Osteoblast (primary cell): Measurements from ENCODE around the gene NOC4L. TPM values are rescaled to one million over a fixed set of nuclear protein-coding genes. Genes with fewer than 3 reads are reported as not detected.

Source experiments
- DNase-seq: peaks from one replicate; pipeline ENCODE4 v3.0.0; 2011; ENCODE audit warnings: low spot score, mixed read lengths; ENCODE audit not compliant: insufficient read length; ENCODE audit errors: missing footprints
- H2AFZ ChIP-seq: 2 replicates; pipeline ENCODE4 v1.6.0; 2011; ENCODE audit warnings: mild to moderate bottlenecking, low read length
- H3K27ac ChIP-seq: 2 replicates; pipeline ENCODE4 v1.5.1; 2011; ENCODE audit warnings: mild to moderate bottlenecking, low read depth, low read length, moderate library complexity
- H3K27me3 ChIP-seq: 2 replicates; pipeline ENCODE4 v1.6.0; 2012; ENCODE audit warnings: mild to moderate bottlenecking, control low read depth, inconsistent platforms, low read length, moderate library complexity; ENCODE audit not compliant: insufficient read depth
- H3K36me3 ChIP-seq: 2 replicates; pipeline ENCODE4 v1.5.1; 2011; ENCODE audit warnings: mild to moderate bottlenecking, low read length, control low read depth, moderate library complexity; ENCODE audit not compliant: insufficient read depth
- H3K4me1 ChIP-seq: 2 replicates; pipeline ENCODE4 v1.5.1; 2011; ENCODE audit warnings: mild to moderate bottlenecking, low read length, control low read depth, moderate library complexity; ENCODE audit not compliant: insufficient read depth
- H3K4me2 ChIP-seq: 2 replicates; pipeline ENCODE4 v1.6.0; 2011; ENCODE audit warnings: mild to moderate bottlenecking, low read length; ENCODE audit not compliant: insufficient read depth
- H3K4me3 ChIP-seq: fragments of 200-600 bp; sonication (generic); 3 replicates; pipeline ENCODE4 v1.5.1; 2012; ENCODE audit warnings: mild to moderate bottlenecking, low read length, inconsistent platforms; ENCODE audit not compliant: insufficient read depth
- H3K79me2 ChIP-seq: 2 replicates; pipeline ENCODE4 v1.6.0; 2012; ENCODE audit warnings: mild to moderate bottlenecking, low read length, control low read depth, inconsistent platforms; ENCODE audit not compliant: insufficient read depth
- H3K9me3 ChIP-seq: 2 replicates; pipeline ENCODE4 v1.5.1; 2011; ENCODE audit warnings: low read depth, low read length, control low read depth
- H4K20me1 ChIP-seq: 2 replicates; pipeline ENCODE4 v1.6.0; 2012; ENCODE audit warnings: mild to moderate bottlenecking, low read length, control low read depth; ENCODE audit not compliant: insufficient read depth
- CTCF ChIP-seq: IDR thresholded peaks from 2 replicates; pipeline ENCODE4 v1.5.1; 2011; ENCODE audit warnings: mild to moderate bottlenecking, low read depth, low read length, moderate library complexity; ENCODE audit errors: extremely low read depth
- total RNA-seq: library from RNA; depleted of rRNA; stranded (reverse); fragments of >200 nt; gene quantifications from 2 replicates; pipeline ENCODE4 v1.2.3, GENCODE V29; 2012

NOC4L gene
- total RNA-seq, 1 donor = 11.2 TPM

- Histone ChIP-seq H3K4me1 (peaks cover 16% of the 10 kb centered on the region), H3K79me2 (peaks cover 51% of the 10 kb centered on the region), H3K27ac (peak overlapping the region; percentile 28), H3K27me3 (no peaks in the 10 kb centered on the region), H4K20me1 (peaks cover 23% of the 10 kb centered on the region), H3K9me3 (no peaks in the 10 kb centered on the region), H3K4me3 (peak overlapping the region; percentile 92), H2AFZ (no peak overlapping the region), H3K36me3 (peaks cover 31% of the 10 kb centered on the region), H3K4me2 (peak overlapping the region; percentile 92)
- peak; percentile 90 for DNase-seq
- TF ChIP-seq CTCF = no peak
Measured at GRCh38 chr12:132143336-132144071, 753 bp upstream of the NOC4L start.

GRCh38 chr12:132144810-132145168 is 532 bp downstream of the NOC4L start:
- H3K27ac ChIP-seq = peak overlapping the region; percentile 82

GRCh38 chr12:132145334-132145733 is 1.1 kb downstream of the NOC4L start:
- TF ChIP-seq CTCF = no peak
- peaks cover 16% of the 10 kb centered on the region for H3K4me1 ChIP-seq
- H3K4me3 ChIP-seq = peak overlapping the region; percentile 92
- no peak for DNase-seq
- H3K9me3 ChIP-seq = no peaks in the 10 kb centered on the region
- H3K27me3 ChIP-seq = no peaks in the 10 kb centered on the region
- no peak overlapping the region for H2AFZ ChIP-seq
- peak overlapping the region; percentile 82 for H3K27ac ChIP-seq
- peaks cover 20% of the 10 kb centered on the region for H3K36me3 ChIP-seq
- H3K79me2 ChIP-seq = peaks cover 51% of the 10 kb centered on the region
- peaks cover 23% of the 10 kb centered on the region for H4K20me1 ChIP-seq
- peak overlapping the region; percentile 96 for H3K4me2 ChIP-seq

More at GRCh38 chr12:132144810-132145168, 532 bp downstream of the NOC4L start:
- peak overlapping the region; percentile 92 for H3K4me3 ChIP-seq
- peaks cover 51% of the 10 kb centered on the region for H3K79me2 ChIP-seq
- H3K27me3 ChIP-seq = no peaks in the 10 kb centered on the region
- peak overlapping the region; percentile 96 for H3K4me2 ChIP-seq
- no peak for DNase-seq
- peaks cover 23% of the 10 kb centered on the region for H4K20me1 ChIP-seq
- no peak overlapping the region for H2AFZ ChIP-seq
- no peaks in the 10 kb centered on the region for H3K9me3 ChIP-seq
- H3K36me3 ChIP-seq = peaks cover 26% of the 10 kb centered on the region
- TF ChIP-seq CTCF = no peak
- peaks cover 16% of the 10 kb centered on the region for H3K4me1 ChIP-seq

GRCh38 chr12:132146098-132146497 is 1.8 kb downstream of the NOC4L start:
- H3K27me3 ChIP-seq = no peaks in the 10 kb centered on the region
- H3K9me3 ChIP-seq = no peaks in the 10 kb centered on the region
- H3K27ac ChIP-seq = no peak overlapping the region
- peaks cover 51% of the 10 kb centered on the region for H3K79me2 ChIP-seq
- H3K4me2 ChIP-seq = no peak overlapping the region
- peaks cover 16% of the 10 kb centered on the region for H3K4me1 ChIP-seq
- no peak overlapping the region for H3K4me3 ChIP-seq
- H4K20me1 ChIP-seq = peaks cover 23% of the 10 kb centered on the region
- DNase-seq = peak; percentile 58
- H2AFZ ChIP-seq = no peak overlapping the region
- H3K36me3 ChIP-seq = peaks cover 12% of the 10 kb centered on the region
- no peak for TF ChIP-seq CTCF
